Activated CD4-positive, alpha-beta memory T cell treated with anti-CD3 and anti-CD28 coated beads for 36 hours (primary cell): Measurements from ENCODE around the gene PLVAP. TPM values are rescaled to one million over a fixed set of nuclear protein-coding genes. Genes with fewer than 3 reads are reported as not detected.

Experiments used
- CTCF ChIA-PET: fragments of 350-600 bp; sonication (Branson Sonifier 250); formaldehyde crosslinking; loops from one replicate; lab custom pipeline; 2021; ENCODE audit warnings: antibody characterized with exemption, inconsistent platforms; lab: Charles Lee
- POLR2A ChIA-PET: fragments of 350-600 bp; sonication (Branson Sonifier 250); formaldehyde crosslinking; loops from one replicate; lab custom pipeline; 2021; ENCODE audit warnings: antibody characterized with exemption; lab: Charles Lee
- DNase-seq: peaks from one replicate; pipeline ENCODE4 v3.0.0-alpha.2; 2020
- H3K27ac Mint-ChIP-seq: one replicate; pipeline ENCODE4 v1.8.0; 2021; ENCODE audit warnings: mixed read lengths
- H3K27me3 Mint-ChIP-seq: one replicate; pipeline ENCODE4 v1.8.0; 2021; ENCODE audit warnings: mixed read lengths
- H3K36me3 Mint-ChIP-seq: one replicate; pipeline ENCODE4 v1.8.0; 2021; ENCODE audit warnings: mixed read lengths
- H3K4me1 Mint-ChIP-seq: one replicate; pipeline ENCODE4 v1.8.0; 2021; ENCODE audit warnings: low read depth, mixed read lengths
- H3K4me3 Mint-ChIP-seq: one replicate; pipeline ENCODE4 v1.8.0; 2021; ENCODE audit warnings: mild to moderate bottlenecking, mixed read lengths
- H3K9me3 Mint-ChIP-seq: one replicate; pipeline ENCODE4 v1.8.0; 2021; ENCODE audit warnings: mixed read lengths
- intact Hi-C: fragments of 100-400 bp; cut with micrococcal nuclease; formaldehyde crosslinking; loops from one replicate; pipeline ENCODE4 v1.15.1; 2023
- total RNA-seq, 2 experiments: library from RNA; stranded (reverse); gene quantifications; one replicate each; pipeline ENCODE4 v1.2.3, GENCODE V29; 2021

The PLVAP gene
- total RNA-seq, 2 experiments from 2014 or later: 0.14 TPM; not detected in 1

GRCh38 chr19:17325881-17326594 is 51.1 kb downstream of the PLVAP start:
- ChIA-PET CTCF (no interaction called here), POLR2A (interaction anchor here (0.5 to 1.0 kb wide), 2 partner anchors 17 to 73 kb away, joined by 3 to 4 read pairs; partner anchors contain the start of gene DDA1)

GRCh38 chr19:17325133-17325532 is 52.0 kb downstream of the PLVAP start:
- Mint-ChIP-seq H3K9me3 (no peaks in the 10 kb centered on the region), H3K27ac (no peak overlapping the region), H3K4me1 (peaks cover 3% of the 10 kb centered on the region), H3K4me3 (no peak overlapping the region), H3K27me3 (no peaks in the 10 kb centered on the region), H3K36me3 (peaks cover 7% of the 10 kb centered on the region)
- POLR2A ChIA-PET: no interaction called here
- intact Hi-C loops: no loop called here
- CTCF ChIA-PET: no interaction called here
- no peak for DNase-seq

More at GRCh38 chr19:17325881-17326594, 51.1 kb downstream of the PLVAP start:
- no peaks in the 10 kb centered on the region for H3K27me3 Mint-ChIP-seq
- peaks cover 3% of the 10 kb centered on the region for H3K4me1 Mint-ChIP-seq
- intact Hi-C loops: no loop called here
- H3K27ac Mint-ChIP-seq: no peak overlapping the region
- H3K36me3 Mint-ChIP-seq: peaks cover 5% of the 10 kb centered on the region
- no peak for DNase-seq
- H3K9me3 Mint-ChIP-seq: no peaks in the 10 kb centered on the region
- no peak overlapping the region for H3K4me3 Mint-ChIP-seq

- Mint-ChIP-seq H3K4me3 (no peak overlapping the region), H3K36me3 (peaks cover 13% of the 10 kb centered on the region), H3K9me3 (no peaks in the 10 kb centered on the region), H3K27ac (no peak overlapping the region), H3K27me3 (no peaks in the 10 kb centered on the region), H3K4me1 (no peaks in the 10 kb centered on the region)
- DNase-seq: no peak
- ChIA-PET POLR2A (no interaction called here), CTCF (interaction anchor here (0.8 kb wide), 1 partner anchor 9 kb away, joined by 3 read pairs; no protein-coding TSS in a partner anchor)
- intact Hi-C loops: no loop called here
Measured at GRCh38 chr19:17324357-17325114, 52.6 kb downstream of the PLVAP start.

- DNase-seq: peak; percentile 49
- CTCF ChIA-PET: interaction anchor here (0.8 kb wide), 1 partner anchor 10 kb away, joined by 3 read pairs; no protein-coding TSS in a partner anchor
- Mint-ChIP-seq H3K27ac (no peak overlapping the region), H3K4me3 (no peak overlapping the region), H3K9me3 (no peaks in the 10 kb centered on the region), H3K36me3 (peaks cover 15% of the 10 kb centered on the region), H3K4me1 (no peaks in the 10 kb centered on the region), H3K27me3 (no peaks in the 10 kb centered on the region)
- POLR2A ChIA-PET: no interaction called here
- intact Hi-C loops: no loop called here
Measured at GRCh38 chr19:17323964-17324332, 53.2 kb downstream of the PLVAP start.

GRCh38 chr19:17323300-17323963 is 53.7 kb downstream of the PLVAP start:
- no peaks in the 10 kb centered on the region for H3K4me1 Mint-ChIP-seq
- no peak overlapping the region for H3K27ac Mint-ChIP-seq
- intact Hi-C loops: no loop called here
- POLR2A ChIA-PET: no interaction called here
- no peak overlapping the region for H3K4me3 Mint-ChIP-seq
- no peak for DNase-seq
- no peaks in the 10 kb centered on the region for H3K9me3 Mint-ChIP-seq
- H3K27me3 Mint-ChIP-seq: no peaks in the 10 kb centered on the region
- peaks cover 15% of the 10 kb centered on the region for H3K36me3 Mint-ChIP-seq
- CTCF ChIA-PET: no interaction called here

DNA sequence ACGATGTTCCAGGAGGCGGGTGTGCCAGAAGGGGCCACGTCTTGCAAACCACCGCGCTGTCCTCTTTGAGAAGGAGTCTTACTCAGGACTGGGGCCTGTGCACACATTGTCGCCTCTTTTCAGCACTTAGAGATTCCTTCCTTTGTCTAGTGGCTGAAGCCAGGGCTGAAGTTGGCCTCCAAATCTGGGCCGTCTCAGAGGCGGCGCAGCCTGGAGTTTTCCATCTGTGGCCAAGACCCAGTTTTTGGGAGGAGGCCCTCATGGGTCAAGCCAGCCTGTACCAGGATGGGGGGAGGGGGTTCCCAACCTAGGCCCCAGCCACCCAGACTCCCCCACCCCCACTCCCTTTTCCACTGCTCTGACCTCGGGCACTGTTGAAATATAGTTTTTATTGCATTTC is 54.3 kb downstream of the PLVAP start:
- H3K36me3 Mint-ChIP-seq: peaks cover 16% of the 10 kb centered on the region
- intact Hi-C loops: no loop called here
- POLR2A ChIA-PET: no interaction called here
- no peak for DNase-seq
- no peaks in the 10 kb centered on the region for H3K9me3 Mint-ChIP-seq
- no peak overlapping the region for H3K4me3 Mint-ChIP-seq
- CTCF ChIA-PET: no interaction called here
- no peak overlapping the region for H3K27ac Mint-ChIP-seq
- no peaks in the 10 kb centered on the region for H3K4me1 Mint-ChIP-seq
- no peaks in the 10 kb centered on the region for H3K27me3 Mint-ChIP-seq

DNA sequence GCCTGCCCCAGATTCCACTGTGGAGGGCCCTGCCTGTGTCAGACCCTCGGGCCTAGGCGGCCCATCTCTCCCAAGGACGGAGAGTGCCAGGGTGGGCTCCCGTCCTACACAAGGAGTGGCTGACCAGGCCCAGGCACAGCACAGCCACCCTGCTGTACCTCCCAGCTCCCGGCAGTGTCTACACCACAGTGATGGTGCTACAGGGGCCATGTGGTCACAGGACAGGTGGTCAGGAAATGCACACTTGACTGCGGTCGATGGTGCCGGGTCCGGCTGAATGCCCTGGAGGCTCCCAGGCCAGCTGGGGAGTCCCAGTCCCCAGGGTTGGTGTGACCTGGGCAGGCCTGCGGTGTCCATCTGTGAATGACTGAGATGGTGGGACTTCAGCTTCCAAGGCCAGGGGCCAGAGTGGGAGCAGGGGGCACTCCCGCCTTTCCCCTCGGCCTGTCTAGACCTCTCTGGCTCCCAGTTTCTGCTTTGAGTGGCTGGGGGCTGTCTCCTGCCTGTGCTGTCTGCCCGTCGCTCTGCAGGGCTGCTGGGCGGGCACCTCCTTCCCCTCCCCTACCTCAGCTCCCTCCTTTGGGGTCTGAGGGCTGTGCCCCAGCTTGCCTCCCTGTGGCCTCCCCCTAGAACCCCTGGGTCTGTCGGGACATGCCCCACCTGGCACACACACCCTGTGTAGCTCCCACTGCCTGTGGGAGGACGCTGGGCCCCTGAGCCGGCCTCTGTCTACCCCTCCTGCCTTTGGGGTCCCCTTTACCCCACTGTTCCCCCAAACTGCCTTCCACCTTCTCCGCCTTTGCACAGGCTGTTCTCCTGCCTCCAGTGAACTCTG is 55.3 kb downstream of the PLVAP start:
- Mint-ChIP-seq H3K4me3 (no peak overlapping the region), H3K36me3 (peaks cover 17% of the 10 kb centered on the region), H3K9me3 (no peaks in the 10 kb centered on the region), H3K27ac (no peak overlapping the region), H3K27me3 (no peaks in the 10 kb centered on the region), H3K4me1 (no peaks in the 10 kb centered on the region)
- intact Hi-C loops: no loop called here
- CTCF ChIA-PET: no interaction called here
- no peak for DNase-seq
- POLR2A ChIA-PET: interaction anchor here (1.3 kb wide), 1 partner anchor 13 kb away, joined by 3 read pairs; the partner anchor contains the start of gene DDA1

- intact Hi-C loops: no loop called here
- Mint-ChIP-seq H3K27me3 (no peaks in the 10 kb centered on the region), H3K36me3 (peaks cover 25% of the 10 kb centered on the region), H3K4me3 (no peak overlapping the region), H3K9me3 (no peaks in the 10 kb centered on the region), H3K27ac (no peak overlapping the region), H3K4me1 (peaks cover 6% of the 10 kb centered on the region)
- CTCF ChIA-PET: no interaction called here
- POLR2A ChIA-PET: interaction anchor here (1.3 kb wide), 1 partner anchor 11 kb away, joined by 3 read pairs; the partner anchor contains the start of gene DDA1
- no peak for DNase-seq
Measured at GRCh38 chr19:17320435-17320834, 56.7 kb downstream of the PLVAP start.

GRCh38 chr19:17319473-17320238 is 57.5 kb downstream of the PLVAP start:
- H3K27me3 Mint-ChIP-seq: no peaks in the 10 kb centered on the region

DNA sequence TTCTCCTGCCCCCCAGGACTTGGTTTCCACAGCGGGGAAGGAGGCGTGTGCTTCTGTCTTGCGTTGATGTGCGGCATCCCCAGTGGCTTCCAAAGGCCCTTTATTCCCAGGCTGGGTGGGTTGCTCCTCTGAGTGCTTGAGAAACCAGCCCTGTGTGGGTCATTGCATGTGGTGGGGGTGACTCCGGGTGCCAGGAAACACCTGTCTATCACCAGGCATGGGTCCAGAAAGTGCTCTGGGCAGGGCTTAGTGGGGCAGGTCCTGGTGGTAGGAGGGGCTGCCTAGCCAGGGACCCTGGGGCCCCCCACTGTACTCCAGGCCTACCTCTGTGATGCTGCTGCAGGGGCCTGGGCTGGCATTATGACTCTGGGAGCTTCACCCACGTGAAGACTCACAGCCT is 58.2 kb downstream of the PLVAP start:
- no peak overlapping the region for H3K4me3 Mint-ChIP-seq
- H3K36me3 Mint-ChIP-seq: peaks cover 28% of the 10 kb centered on the region
- ChIA-PET POLR2A (no interaction called here), CTCF (interaction anchor here (0.9 kb wide), 1 partner anchor 12 kb away, joined by 3 read pairs; no protein-coding TSS in a partner anchor)
- no peaks in the 10 kb centered on the region for H3K9me3 Mint-ChIP-seq
- intact Hi-C loops: no loop called here
- H3K27me3 Mint-ChIP-seq: no peaks in the 10 kb centered on the region
- H3K27ac Mint-ChIP-seq: no peak overlapping the region
- peaks cover 6% of the 10 kb centered on the region for H3K4me1 Mint-ChIP-seq
- no peak for DNase-seq

More at GRCh38 chr19:17319473-17320238, 57.5 kb downstream of the PLVAP start:
- ChIA-PET CTCF (interaction anchor here (0.9 kb wide), 1 partner anchor 11 kb away, joined by 3 read pairs; no protein-coding TSS in a partner anchor), POLR2A (no interaction called here)
- Mint-ChIP-seq H3K4me1 (peaks cover 6% of the 10 kb centered on the region), H3K27ac (no peak overlapping the region), H3K9me3 (no peaks in the 10 kb centered on the region), H3K36me3 (peaks cover 25% of the 10 kb centered on the region), H3K4me3 (no peak overlapping the region)
- intact Hi-C loops: no loop called here
- no peak for DNase-seq
